ENCODE data around the gene TBC1D22A.

The TBC1D22A gene

GRCh38 chr22:47171441-47172221, 409.2 kb downstream of the TBC1D22A start:
- no peak for TF ChIP-seq Cebpa-rat (IDR thresholded peaks at IDR 0.05)
- H3K27ac ChIP-seq, result peak overlapping the region in 1 of 11 experiments; percentile 17; a peak in 1 of 22 replicates
- no peak overlapping the region for H3K4me3 ChIP-seq
- peak overlapping the region in 1 of 11 experiments; percentile 27; a peak in 2 of 22 replicates for H3K9ac ChIP-seq
- peaks cover 11 to 64% (median 30%) of the 10 kb centered on the region in 11 experiments; a peak in 19 of 22 replicates for H3K36me3 ChIP-seq
- peaks cover 0 to 13% (median 9%) of the 10 kb centered on the region in 11 experiments; a peak in 17 of 22 replicates for H3K9me3 ChIP-seq (replicated peaks in 1 of 11)
- no peaks in the 10 kb centered on the region for H3K27me3 ChIP-seq
- H3K4me1 ChIP-seq, result peaks cover 10 to 24% (median 20%) of the 10 kb centered on the region in 10 experiments
- peaks cover 2 to 40% (median 13%) of the 10 kb centered on the region in 11 experiments; a peak in 14 of 22 replicates for H4K20me1 ChIP-seq
- peak overlapping the region in 7 of 11 experiments; percentile 31 to 58 (median 48); a peak in 11 of 22 replicates for H3K4me2 ChIP-seq

GRCh38 chr22:47172771-47173534, 410.5 kb downstream of the TBC1D22A start:
- H4K20me1 ChIP-seq, result peaks cover 0 to 37% (median 11%) of the 10 kb centered on the region in 11 experiments; a peak in 11 of 22 replicates
- H3K4me2 ChIP-seq, result no peak overlapping the region
- H3K4me3 ChIP-seq, result no peak overlapping the region
- no peak overlapping the region for H3K27ac ChIP-seq
- H3K36me3 ChIP-seq, result peaks cover 3 to 58% (median 22%) of the 10 kb centered on the region in 11 experiments; a peak in 15 of 22 replicates
- 0 out of 22 replicates have a peak, but pooled peaks cover 0 to under 1% (median 0%) of the 10 kb centered on the region in 11 experiments for H3K9me3 ChIP-seq (replicated peaks in 1 of 11)
- no peaks in the 10 kb centered on the region for H3K27me3 ChIP-seq
- no peak for TF ChIP-seq Cebpa-rat (IDR thresholded peaks at IDR 0.05)
- H3K4me1 ChIP-seq, result peaks cover 10 to 24% (median 19%) of the 10 kb centered on the region in 10 experiments
- no peak overlapping the region for H3K9ac ChIP-seq

GRCh38 chr22:47173535-47174021, 411.1 kb downstream of the TBC1D22A start:
- Histone ChIP-seq H3K4me1 (peaks cover 10 to 24% (median 19%) of the 10 kb centered on the region in 10 experiments), H3K9me3 (replicated peaks in 1 of 11) (no peaks in the 10 kb centered on the region), H3K27me3 (no peaks in the 10 kb centered on the region), H3K9ac (no peak overlapping the region), H4K20me1 (peaks cover 0 to 37% (median 11%) of the 10 kb centered on the region in 11 experiments; a peak in 11 of 22 replicates), H3K4me2 (no peak overlapping the region), H3K27ac (no peak overlapping the region), H3K36me3 (peaks cover 3 to 57% (median 22%) of the 10 kb centered on the region in 11 experiments; a peak in 15 of 22 replicates), H3K4me3 (no peak overlapping the region)
- no peak for TF ChIP-seq Cebpa-rat (IDR thresholded peaks at IDR 0.05)

GRCh38 chr22:47174096-47174495, 411.6 kb downstream of the TBC1D22A start:
- no peak overlapping the region for H3K27ac ChIP-seq
- peaks cover 10 to 24% (median 19%) of the 10 kb centered on the region in 10 experiments for H3K4me1 ChIP-seq
- no peak overlapping the region for H3K4me3 ChIP-seq
- H3K27me3 ChIP-seq, result no peaks in the 10 kb centered on the region
- H3K36me3 ChIP-seq, result peaks cover 3 to 52% (median 21%) of the 10 kb centered on the region in 11 experiments; a peak in 15 of 22 replicates
- no peak overlapping the region for H3K4me2 ChIP-seq
- no peak for TF ChIP-seq Cebpa-rat (IDR thresholded peaks at IDR 0.05)
- H3K9ac ChIP-seq, result no peak overlapping the region
- H3K9me3 ChIP-seq (replicated peaks in 1 of 11), result no peaks in the 10 kb centered on the region
- peaks cover 0 to 32% (median 10%) of the 10 kb centered on the region in 11 experiments; a peak in 11 of 22 replicates for H4K20me1 ChIP-seq

- Histone ChIP-seq H3K27me3 (no peaks in the 10 kb centered on the region), H3K4me1 (peaks cover 8 to 21% (median 18%) of the 10 kb centered on the region in 10 experiments), H3K36me3 (peaks cover 3 to 46% (median 21%) of the 10 kb centered on the region in 11 experiments; a peak in 15 of 22 replicates), H3K9me3 (replicated peaks in 1 of 11) (no peaks in the 10 kb centered on the region), H4K20me1 (peaks cover 0 to 26% (median 8%) of the 10 kb centered on the region in 11 experiments; a peak in 11 of 22 replicates), H3K4me2 (no peak overlapping the region), H3K9ac (no peak overlapping the region), H3K27ac (no peak overlapping the region), H3K4me3 (no peak overlapping the region)
- no peak for TF ChIP-seq Cebpa-rat (IDR thresholded peaks at IDR 0.05)
Measured at GRCh38 chr22:47174671-47175112, 412.2 kb downstream of the TBC1D22A start.

- no peak for TF ChIP-seq Cebpa-rat (IDR thresholded peaks at IDR 0.05)
- Histone ChIP-seq H3K27ac (no peak overlapping the region), H3K4me1 (peaks cover 1 to 18% (median 13%) of the 10 kb centered on the region in 10 experiments; a peak in 19 of 20 replicates), H3K9ac (no peak overlapping the region), H3K9me3 (replicated peaks in 1 of 11) (no peaks in the 10 kb centered on the region), H3K27me3 (no peaks in the 10 kb centered on the region), H3K4me3 (no peak overlapping the region), H3K36me3 (peaks cover 3 to 42% (median 21%) of the 10 kb centered on the region in 11 experiments; a peak in 15 of 22 replicates), H3K4me2 (no peak overlapping the region), H4K20me1 (peaks cover 0 to 21% (median 6%) of the 10 kb centered on the region in 11 experiments; a peak in 10 of 22 replicates)
Measured at GRCh38 chr22:47175151-47176025, 412.9 kb downstream of the TBC1D22A start.

GRCh38 chr22:47176026-47176389, 413.6 kb downstream of the TBC1D22A start:
- Histone ChIP-seq H3K4me2 (no peak overlapping the region), H3K9ac (no peak overlapping the region), H4K20me1 (peaks cover 0 to 21% (median 3%) of the 10 kb centered on the region in 11 experiments; a peak in 10 of 22 replicates), H3K36me3 (peaks cover 3 to 39% (median 21%) of the 10 kb centered on the region in 11 experiments; a peak in 15 of 22 replicates), H3K4me3 (no peak overlapping the region), H3K27ac (no peak overlapping the region), H3K27me3 (no peaks in the 10 kb centered on the region), H3K9me3 (replicated peaks in 1 of 11) (no peaks in the 10 kb centered on the region), H3K4me1 (peaks cover 0 to 12% (median 7%) of the 10 kb centered on the region in 10 experiments; a peak in 16 of 20 replicates)
- no peak for TF ChIP-seq Cebpa-rat (IDR thresholded peaks at IDR 0.05)
